PC-9 (cell line): Measurements from ENCODE around the gene GAL3ST1.

Experiments used
- CTCF ChIP-seq: fragments of 200-600 bp; sonication (generic); conservative IDR thresholded peaks from 2 replicates; pipeline ENCODE4 v1.6.1; 2017; ENCODE audit warnings: mixed run types, antibody characterized with exemption, mild to moderate bottlenecking, moderate library complexity
- EZH2 ChIP-seq: fragments of 200-600 bp; sonication (generic); IDR thresholded peaks from 2 replicates; pipeline ENCODE4 v1.8.0; 2017; ENCODE audit warnings: antibody characterized with exemption, low read depth

GRCh38 chr22:30591191-30591587, 16.7 kb upstream of the GAL3ST1 start:
- TF ChIP-seq EZH2: no peak
- no peak for TF ChIP-seq CTCF
